ENCODE results near the gene PPFIA1. TPM values are rescaled to one million over a fixed set of nuclear protein-coding genes. Genes with fewer than 3 reads are reported as not detected.

PPFIA1 gene
- total and polyA plus RNA-seq, 10 of the 15 experiments (the other 5 are each of a cell fraction or from before 2014, with no cell fraction given) = 5.2 to 26.2 (median 15.8) TPM

DNA sequence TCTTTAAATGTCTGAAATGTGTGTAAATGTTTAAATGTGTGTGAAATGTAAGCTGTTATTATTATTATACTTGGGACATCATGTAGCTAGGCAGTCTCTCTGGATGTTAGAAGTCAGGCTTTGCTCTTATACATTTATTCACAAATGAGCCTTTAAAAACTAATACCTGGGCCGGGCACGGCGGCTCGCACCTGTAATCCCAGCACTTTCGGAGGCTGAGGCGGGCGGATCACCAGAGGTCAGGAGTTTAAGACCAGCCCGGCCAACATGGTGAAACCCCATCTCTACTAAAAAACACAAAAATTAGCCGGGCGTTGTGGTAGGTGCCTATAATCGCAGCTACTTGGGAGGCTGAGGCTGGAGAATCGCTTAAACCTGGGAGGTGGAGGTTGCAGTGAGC, 106.1 kb downstream of the PPFIA1 start:
- POLR2A ChIA-PET = no interaction called here
- no peak overlapping the region for H3K27ac ChIP-seq (ENCODE audit: control insufficient read depth, insufficient read depth)
- TF ChIP-seq HDAC6 (IDR thresholded peaks at IDR 0.05; ENCODE audit: unreplicated experiment) = no peak
- TF ChIP-seq, protein P1, sequence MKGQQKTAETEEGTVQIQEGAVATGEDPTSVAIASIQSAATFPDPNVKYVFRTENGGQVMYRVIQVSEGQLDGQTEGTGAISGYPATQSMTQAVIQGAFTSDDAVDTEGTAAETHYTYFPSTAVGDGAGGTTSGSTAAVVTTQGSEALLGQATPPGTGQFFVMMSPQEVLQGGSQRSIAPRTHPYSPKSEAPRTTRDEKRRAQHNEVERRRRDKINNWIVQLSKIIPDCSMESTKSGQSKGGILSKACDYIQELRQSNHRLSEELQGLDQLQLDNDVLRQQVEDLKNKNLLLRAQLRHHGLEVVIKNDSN (IDR thresholded peaks at IDR 0.05; ENCODE audit: borderline replicate concordance, extremely low read length, insufficient read depth, low read depth, low read length) = no peak
- TF ChIP-seq TCF7 (IDR thresholded peaks at IDR 0.05; ENCODE audit: borderline replicate concordance) = no peak
- TF ChIP-seq RFX5 (IDR thresholded peaks at IDR 0.05; ENCODE audit: low read depth, low read length) = no peak
- TF ChIP-seq, protein P2, sequence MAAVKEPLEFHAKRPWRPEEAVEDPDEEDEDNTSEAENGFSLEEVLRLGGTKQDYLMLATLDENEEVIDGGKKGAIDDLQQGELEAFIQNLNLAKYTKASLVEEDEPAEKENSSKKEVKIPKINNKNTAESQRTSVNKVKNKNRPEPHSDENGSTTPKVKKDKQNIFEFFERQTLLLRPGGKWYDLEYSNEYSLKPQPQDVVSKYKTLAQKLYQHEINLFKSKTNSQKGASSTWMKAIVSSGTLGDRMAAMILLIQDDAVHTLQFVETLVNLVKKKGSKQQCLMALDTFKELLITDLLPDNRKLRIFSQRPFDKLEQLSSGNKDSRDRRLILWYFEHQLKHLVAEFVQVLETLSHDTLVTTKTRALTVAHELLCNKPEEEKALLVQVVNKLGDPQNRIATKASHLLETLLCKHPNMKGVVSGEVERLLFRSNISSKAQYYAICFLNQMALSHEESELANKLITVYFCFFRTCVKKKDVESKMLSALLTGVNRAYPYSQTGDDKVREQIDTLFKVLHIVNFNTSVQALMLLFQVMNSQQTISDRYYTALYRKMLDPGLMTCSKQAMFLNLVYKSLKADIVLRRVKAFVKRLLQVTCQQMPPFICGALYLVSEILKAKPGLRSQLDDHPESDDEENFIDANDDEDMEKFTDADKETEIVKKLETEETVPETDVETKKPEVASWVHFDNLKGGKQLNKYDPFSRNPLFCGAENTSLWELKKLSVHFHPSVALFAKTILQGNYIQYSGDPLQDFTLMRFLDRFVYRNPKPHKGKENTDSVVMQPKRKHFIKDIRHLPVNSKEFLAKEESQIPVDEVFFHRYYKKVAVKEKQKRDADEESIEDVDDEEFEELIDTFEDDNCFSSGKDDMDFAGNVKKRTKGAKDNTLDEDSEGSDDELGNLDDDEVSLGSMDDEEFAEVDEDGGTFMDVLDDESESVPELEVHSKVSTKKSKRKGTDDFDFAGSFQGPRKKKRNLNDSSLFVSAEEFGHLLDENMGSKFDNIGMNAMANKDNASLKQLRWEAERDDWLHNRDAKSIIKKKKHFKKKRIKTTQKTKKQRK (IDR thresholded peaks at IDR 0.05; ENCODE audit: low read depth, low read length) = no peak
- TF ChIP-seq MYB (IDR thresholded peaks at IDR 0.05; ENCODE audit: borderline replicate concordance, low read depth, low read length) = no peak
- no peak for TF ChIP-seq SMC3 (IDR thresholded peaks at IDR 0.05; ENCODE audit: borderline replicate concordance, low read length)
- TF ChIP-seq PAX5 (IDR thresholded peaks at IDR 0.05; ENCODE audit: borderline replicate concordance, low read depth, low read length) = no peak
- no peak for TF ChIP-seq MXI1 (IDR thresholded peaks at IDR 0.05; ENCODE audit: low read depth, low read length)
- TF ChIP-seq ESRRA (IDR thresholded peaks at IDR 0.05; ENCODE audit: low read length) = no peak
- TF ChIP-seq POLR2AphosphoS2 (IDR thresholded peaks at IDR 0.05; ENCODE audit: low read depth, low read length) = no peak
- no peak for TF ChIP-seq SIN3A (IDR thresholded peaks at IDR 0.05; ENCODE audit: low read depth, low read length)
- TF ChIP-seq, protein P3, sequence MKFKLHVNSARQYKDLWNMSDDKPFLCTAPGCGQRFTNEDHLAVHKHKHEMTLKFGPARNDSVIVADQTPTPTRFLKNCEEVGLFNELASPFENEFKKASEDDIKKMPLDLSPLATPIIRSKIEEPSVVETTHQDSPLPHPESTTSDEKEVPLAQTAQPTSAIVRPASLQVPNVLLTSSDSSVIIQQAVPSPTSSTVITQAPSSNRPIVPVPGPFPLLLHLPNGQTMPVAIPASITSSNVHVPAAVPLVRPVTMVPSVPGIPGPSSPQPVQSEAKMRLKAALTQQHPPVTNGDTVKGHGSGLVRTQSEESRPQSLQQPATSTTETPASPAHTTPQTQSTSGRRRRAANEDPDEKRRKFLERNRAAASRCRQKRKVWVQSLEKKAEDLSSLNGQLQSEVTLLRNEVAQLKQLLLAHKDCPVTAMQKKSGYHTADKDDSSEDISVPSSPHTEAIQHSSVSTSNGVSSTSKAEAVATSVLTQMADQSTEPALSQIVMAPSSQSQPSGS (IDR thresholded peaks at IDR 0.05; ENCODE audit: low read length) = no peak
- TF ChIP-seq, protein P4, sequence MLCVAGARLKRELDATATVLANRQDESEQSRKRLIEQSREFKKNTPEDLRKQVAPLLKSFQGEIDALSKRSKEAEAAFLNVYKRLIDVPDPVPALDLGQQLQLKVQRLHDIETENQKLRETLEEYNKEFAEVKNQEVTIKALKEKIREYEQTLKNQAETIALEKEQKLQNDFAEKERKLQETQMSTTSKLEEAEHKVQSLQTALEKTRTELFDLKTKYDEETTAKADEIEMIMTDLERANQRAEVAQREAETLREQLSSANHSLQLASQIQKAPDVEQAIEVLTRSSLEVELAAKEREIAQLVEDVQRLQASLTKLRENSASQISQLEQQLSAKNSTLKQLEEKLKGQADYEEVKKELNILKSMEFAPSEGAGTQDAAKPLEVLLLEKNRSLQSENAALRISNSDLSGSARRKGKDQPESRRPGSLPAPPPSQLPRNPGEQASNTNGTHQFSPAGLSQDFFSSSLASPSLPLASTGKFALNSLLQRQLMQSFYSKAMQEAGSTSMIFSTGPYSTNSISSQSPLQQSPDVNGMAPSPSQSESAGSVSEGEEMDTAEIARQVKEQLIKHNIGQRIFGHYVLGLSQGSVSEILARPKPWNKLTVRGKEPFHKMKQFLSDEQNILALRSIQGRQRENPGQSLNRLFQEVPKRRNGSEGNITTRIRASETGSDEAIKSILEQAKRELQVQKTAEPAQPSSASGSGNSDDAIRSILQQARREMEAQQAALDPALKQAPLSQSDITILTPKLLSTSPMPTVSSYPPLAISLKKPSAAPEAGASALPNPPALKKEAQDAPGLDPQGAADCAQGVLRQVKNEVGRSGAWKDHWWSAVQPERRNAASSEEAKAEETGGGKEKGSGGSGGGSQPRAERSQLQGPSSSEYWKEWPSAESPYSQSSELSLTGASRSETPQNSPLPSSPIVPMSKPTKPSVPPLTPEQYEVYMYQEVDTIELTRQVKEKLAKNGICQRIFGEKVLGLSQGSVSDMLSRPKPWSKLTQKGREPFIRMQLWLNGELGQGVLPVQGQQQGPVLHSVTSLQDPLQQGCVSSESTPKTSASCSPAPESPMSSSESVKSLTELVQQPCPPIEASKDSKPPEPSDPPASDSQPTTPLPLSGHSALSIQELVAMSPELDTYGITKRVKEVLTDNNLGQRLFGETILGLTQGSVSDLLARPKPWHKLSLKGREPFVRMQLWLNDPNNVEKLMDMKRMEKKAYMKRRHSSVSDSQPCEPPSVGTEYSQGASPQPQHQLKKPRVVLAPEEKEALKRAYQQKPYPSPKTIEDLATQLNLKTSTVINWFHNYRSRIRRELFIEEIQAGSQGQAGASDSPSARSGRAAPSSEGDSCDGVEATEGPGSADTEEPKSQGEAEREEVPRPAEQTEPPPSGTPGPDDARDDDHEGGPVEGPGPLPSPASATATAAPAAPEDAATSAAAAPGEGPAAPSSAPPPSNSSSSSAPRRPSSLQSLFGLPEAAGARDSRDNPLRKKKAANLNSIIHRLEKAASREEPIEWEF (IDR thresholded peaks at IDR 0.05; ENCODE audit: insufficient replicate concordance, low read depth, low read length) = no peak

More for the DNA sequence above, 106.1 kb downstream of the PPFIA1 start:
- intact Hi-C loops (cut with micrococcal nuclease; ENCODE audit: unreplicated experiment) (no loop called here), in situ Hi-C loops (cut with MboI) (no loop called here)
- no peaks in the 10 kb centered on the region for H3K27me3 ChIP-seq (replicated peaks in 1 of 2; ENCODE audit: control insufficient read depth in 2 of 2, insufficient read depth in 2 of 2, low read length in 1 of 2)
- BruUV-seq (replicated peaks) = no TSS peak
- DNase-seq (ENCODE audit: low read depth, low spot score) (no peak), FAIRE-seq (no peak), ATAC-seq (no peak)
- H4K20me1 ChIP-seq (ENCODE audit: control insufficient read depth, insufficient read depth) = no peaks in the 10 kb centered on the region
- H3K4me3 ChIP-seq = no peak overlapping the region
- no peaks in the 10 kb centered on the region for H3K4me1 ChIP-seq (ENCODE audit: control insufficient read depth, insufficient read depth, low read length)
- no peak overlapping the region for H3K4me2 ChIP-seq (ENCODE audit: control insufficient read depth, insufficient read depth)
- no peaks in the 10 kb centered on the region for H3K79me2 ChIP-seq (ENCODE audit: control insufficient read depth, insufficient read depth, low read length)
- H3K9me3 ChIP-seq (replicated peaks; ENCODE audit: control insufficient read depth, insufficient read depth, low read length) = no peaks in the 10 kb centered on the region
- SMC1A ChIA-PET (ENCODE audit: uncharacterized antibody, unreplicated experiment) = interaction anchor here (1.1 to 1.7 kb wide), 2 partner anchors 10 to 12 kb away, joined by 3 to 4 read pairs; no protein-coding TSS in a partner anchor
- 92% methylated on average over 12 of the region's 12 CpGs for WGBS (ENCODE audit: insufficient coverage, insufficient replicate concordance, low lambda C conversion rate, missing lambda C conversion rate)
- no peak overlapping the region for H3K9ac ChIP-seq (ENCODE audit: control insufficient read depth, insufficient read depth, low read length)
- peaks cover 13 to 16% of the 10 kb centered on the region in 2 experiments for H3K36me3 ChIP-seq (ENCODE audit: control insufficient read depth in 2 of 2, insufficient read depth in 2 of 2, low read length in 1 of 2)
- CTCF ChIA-PET = interaction anchor here (1.2 kb wide), 1 partner anchor 10 kb away, joined by 3 read pairs; no protein-coding TSS in a partner anchor
- no peak overlapping the region for H2AFZ ChIP-seq (ENCODE audit: control insufficient read depth, low read depth, low read length)
- RAD21 ChIA-PET (ENCODE audit: unreplicated experiment) = no interaction called here

Data from GM12878 (cell line).